NCI-H748 treated with DMSO at 0.1 percent for 48 hours (cell line): ENCODE measurements around the gene C12orf60.
"Not testable (repeated sequence)": the region's sequence is repeated elsewhere in the genome, so short reads cannot be mapped to it uniquely, and the experiment has no call there.

ENCODE experiments used
- DNase-seq: peaks from one replicate; lab custom pipeline; 2025; lab: John Stamatoyannopoulos, UW

Gene C12orf60

GRCh38 chr12:14803011-14803829 lies at the start of gene C12orf60, which contains the start of gene WBP11:
Gene C12orf60 (plus strand): TSS chr12:14803670. CDS start chr12:14822936, 19,266 bp downstream.
Gene WBP11 (minus strand): TSS chr12:14803478. CDS start chr12:14801383, 2,095 bp downstream.
- peak; percentile 91 for DNase-seq

GRCh38 chr12:14756334-14757143 lies 46.9 kb upstream of the C12orf60 start:
- DNase-seq = no peak

GRCh38 chr12:14759711-14760280 lies 43.7 kb upstream of the C12orf60 start:
- DNase-seq = not testable (repeated sequence)

- DNase-seq = no peak
Measured at GRCh38 chr12:14765398-14765797, 38.1 kb upstream of the C12orf60 start.

GRCh38 chr12:14766020-14766419 lies 37.5 kb upstream of the C12orf60 start:
- not testable (repeated sequence) for DNase-seq

- no peak for DNase-seq
Measured at GRCh38 chr12:14766649-14767215, 36.7 kb upstream of the C12orf60 start.

- no peak for DNase-seq
Measured at GRCh38 chr12:14767617-14768016, 35.9 kb upstream of the C12orf60 start.

GRCh38 chr12:14768823-14769405 lies 34.6 kb upstream of the C12orf60 start:
- DNase-seq = no peak

- DNase-seq = no peak
Measured at GRCh38 chr12:14769466-14769968, 34.0 kb upstream of the C12orf60 start.

GRCh38 chr12:14769969-14770495 lies 33.4 kb upstream of the C12orf60 start:
- peak; percentile 56 for DNase-seq

- peak; percentile 82 for DNase-seq
Measured at GRCh38 chr12:14770496-14771461, 32.7 kb upstream of the C12orf60 start.

GRCh38 chr12:14771651-14772137 lies 31.8 kb upstream of the C12orf60 start:
- DNase-seq = no peak

GRCh38 chr12:14772946-14773345 lies 30.5 kb upstream of the C12orf60 start:
- DNase-seq = no peak

- DNase-seq = no peak
Measured at GRCh38 chr12:14773685-14774073, 29.8 kb upstream of the C12orf60 start.

- DNase-seq = no peak
Measured at GRCh38 chr12:14774074-14774905, 29.2 kb upstream of the C12orf60 start.

GRCh38 chr12:14774906-14775635 lies 28.4 kb upstream of the C12orf60 start:
- no peak for DNase-seq

GRCh38 chr12:14775636-14775980 lies 27.9 kb upstream of the C12orf60 start:
- no peak for DNase-seq

GRCh38 chr12:14776236-14776961 lies 27.1 kb upstream of the C12orf60 start:
- DNase-seq = no peak
